HCT116 (cell line): ENCODE data around the gene MYOF. TPM values are rescaled to one million over a fixed set of nuclear protein-coding genes. Genes with fewer than 3 reads are reported as not detected.
A peak's percentile ranks its signal among the peaks of the same experiment; 100 is the strongest.

Experiments used
- ATAC-seq: fragments of 200-7000 bp; cut with Tn5 transposase; 2 replicates; pipeline ENCODE4 v1.9.1; 2020; ENCODE audit warnings: mild to moderate bottlenecking, moderate library complexity
- BruUV-seq: library from RNA; stranded (reverse); fragments of 400-500 nt; replicated peaks from 2 replicates; lab custom pipeline; 2021; lab: Mats Ljungman, UMichigan
- CTCF ChIA-PET: fragments of 300-600 bp; sonication (Branson Sonifier 250); formaldehyde crosslinking; loops from one replicate; lab custom pipeline; 2021; ENCODE audit warnings: antibody characterized with exemption; lab: Charles Lee
- POLR2A ChIA-PET: fragments of 300-600, 350-600 bp; sonication (Branson Sonifier 250); formaldehyde crosslinking; loops from one replicate; lab custom pipeline; 2021; ENCODE audit warnings: antibody characterized with exemption; lab: Charles Lee
- RAD21 ChIA-PET, 2 experiments: fragments of 300-600 bp; sonication (Branson Sonifier 250); formaldehyde crosslinking; loops; one replicate each; lab custom pipeline; 2023; ENCODE audit warnings: low total read pairs in 2 of 2; ENCODE audit not compliant: uncharacterized antibody in 2 of 2, unreplicated experiment in 2 of 2, low non-redundant PET in 1 of 2; lab: Charles Lee
- DNase-seq: peaks from one replicate; pipeline ENCODE4 v3.0.0-alpha.2; 2010; ENCODE audit warnings: low read depth, low spot score
- H2AFZ ChIP-seq: fragments of 200-600 bp; shearing (Covaris generic), sonication (generic); 2 replicates; pipeline ENCODE4 v1.6.1; 2017; ENCODE audit warnings: low read depth, mixed run types, mixed read lengths, antibody characterized with exemption, low read length; ENCODE audit not compliant: poor library complexity, severe bottlenecking
- H3K27ac ChIP-seq: 2 replicates; pipeline ENCODE4 v1.5.1; 2012; ENCODE audit warnings: low read depth, low read length
- H3K27me3 ChIP-seq: fragments of 200-600 bp; sonication (generic); 2 replicates; pipeline ENCODE4 v1.6.1; 2016; ENCODE audit warnings: mixed run types, low read length, mixed read lengths; ENCODE audit not compliant: insufficient read depth
- H3K36me3 ChIP-seq, 2 experiments: fragments of 200-500 bp in 1 of 2; fragments of 200-600 bp in 1 of 2; sonication (Bioruptor generic) in 1 of 2; sonication (generic) in 1 of 2; 2 replicates each; pipeline versions ENCODE4 v1.5.1 to v1.6.1; 2014 to 2016; ENCODE audit warnings: low read length in 2 of 2, inconsistent platforms in 1 of 2, mixed read lengths in 1 of 2, mixed run types in 1 of 2; ENCODE audit not compliant: insufficient read depth in 2 of 2, control insufficient read depth in 1 of 2
- H3K4me1 ChIP-seq, 2 experiments: fragments of 200-600 bp in 1 of 2; sonication (generic) in 1 of 2; 2 replicates each; pipeline versions ENCODE4 v1.5.1 to v1.6.1; 2012 to 2017; ENCODE audit warnings: low read length in 2 of 2, inconsistent platforms in 1 of 2, mild to moderate bottlenecking in 1 of 2, mixed read lengths in 1 of 2, mixed run types in 1 of 2, moderate library complexity in 1 of 2; ENCODE audit not compliant: insufficient read depth in 2 of 2, control insufficient read depth in 1 of 2
- H3K4me2 ChIP-seq: fragments of 200-600 bp; sonication (generic); 2 replicates; pipeline ENCODE4 v1.6.1; 2017; ENCODE audit warnings: mixed run types, low read length, mixed read lengths
- H3K4me3 ChIP-seq, 2 experiments: fragments of 200-600 bp in 1 of 2; sonication (generic) in 1 of 2; replicated peaks in 1 of 2; 2 replicates each; pipeline ENCODE4 v1.5.1; 2011 to 2016; ENCODE audit warnings: low read length in 2 of 2, control low read depth in 1 of 2, low read depth in 1 of 2, mild to moderate bottlenecking in 1 of 2, mixed read lengths in 1 of 2, mixed run types in 1 of 2
- H3K79me2 ChIP-seq: fragments of 200-600 bp; sonication (generic); 2 replicates; pipeline ENCODE4 v1.6.1; 2017; ENCODE audit warnings: mild to moderate bottlenecking, mixed run types, low read length, moderate library complexity, mixed read lengths; ENCODE audit not compliant: insufficient read depth
- H3K9ac ChIP-seq: fragments of 200-600 bp; sonication (generic); 2 replicates; pipeline ENCODE4 v1.6.1; 2016; ENCODE audit warnings: low read length, mixed read lengths
- H3K9me2 ChIP-seq: fragments of 200-600 bp; sonication (generic), shearing (Covaris generic); 2 replicates; pipeline ENCODE4 v1.6.1; 2017; ENCODE audit warnings: mixed run types, mild to moderate bottlenecking, moderate library complexity; ENCODE audit not compliant: insufficient read depth
- H3K9me3 ChIP-seq, 2 experiments: fragments of 200-500 bp in 1 of 2; fragments of 200-600 bp in 1 of 2; sonication (Bioruptor generic) in 1 of 2; sonication (generic) in 1 of 2; 2 replicates each; pipeline ENCODE4 v1.6.1; 2014 to 2017; ENCODE audit warnings: low read length in 2 of 2, mixed read lengths in 2 of 2, inconsistent platforms in 1 of 2, low read depth in 1 of 2, mild to moderate bottlenecking in 1 of 2, mixed run types in 1 of 2, moderate library complexity in 1 of 2; ENCODE audit not compliant: control insufficient read depth in 1 of 2, insufficient read depth in 1 of 2
- H4K20me1 ChIP-seq: fragments of 200-600 bp; sonication (generic), shearing (Covaris generic); 2 replicates; pipeline ENCODE4 v1.6.1; 2017; ENCODE audit warnings: mixed run types, mild to moderate bottlenecking, moderate library complexity; ENCODE audit not compliant: insufficient read depth
- ATF3 ChIP-seq: IDR thresholded peaks from 2 replicates; pipeline ENCODE4 v1.6.1; 2012
- CBX3 ChIP-seq: IDR thresholded peaks from 2 replicates; pipeline ENCODE4 v1.6.1; 2012; ENCODE audit warnings: low read depth
- CEBPB ChIP-seq: IDR thresholded peaks from 2 replicates; pipeline ENCODE4 v1.6.1; 2012; ENCODE audit warnings: low read depth
- EGR1 ChIP-seq: IDR thresholded peaks from 2 replicates; pipeline ENCODE4 v1.6.1; 2012; ENCODE audit warnings: low read depth
- ELF1 ChIP-seq: IDR thresholded peaks from 2 replicates; pipeline ENCODE4 v1.6.1; 2012; ENCODE audit warnings: low read depth, borderline replicate concordance
- EZH2phosphoT487 ChIP-seq: fragments of 200-600 bp; IDR thresholded peaks from 2 replicates; pipeline ENCODE4 v1.6.1; 2018; ENCODE audit warnings: antibody characterized with exemption, borderline replicate concordance
- MAX ChIP-seq: IDR thresholded peaks from 2 replicates; pipeline ENCODE4 v1.6.1; 2012
- POLR2A ChIP-seq: IDR thresholded peaks from 2 replicates; pipeline ENCODE4 v1.7.0; 2011; ENCODE audit warnings: borderline replicate concordance; ENCODE audit not compliant: insufficient read depth, insufficient read length; ENCODE audit errors: extremely low read depth
- POLR2AphosphoS5 ChIP-seq: IDR thresholded peaks from 2 replicates; pipeline ENCODE4 v1.6.1; 2011; ENCODE audit warnings: mild to moderate bottlenecking, low read depth, low read length, moderate library complexity
- RAD21 ChIP-seq: IDR thresholded peaks from 2 replicates; pipeline ENCODE4 v1.6.1; 2012; ENCODE audit warnings: low read depth, mild to moderate bottlenecking
- REST ChIP-seq: IDR thresholded peaks from 2 replicates; pipeline ENCODE4 v1.6.1; 2012; ENCODE audit warnings: low read depth
- SP1 ChIP-seq: IDR thresholded peaks from 2 replicates; pipeline ENCODE4 v1.6.1; 2012; ENCODE audit warnings: low read depth
- SRF ChIP-seq: IDR thresholded peaks from 2 replicates; pipeline ENCODE4 v1.6.1; 2012; ENCODE audit warnings: low read depth
- TCF7L2 ChIP-seq: IDR thresholded peaks from 2 replicates; pipeline ENCODE4 v1.7.0; 2011; ENCODE audit warnings: borderline replicate concordance, inconsistent platforms; ENCODE audit not compliant: insufficient read depth, insufficient read length; ENCODE audit errors: extremely low read depth
- YY1 ChIP-seq: IDR thresholded peaks from 2 replicates; pipeline ENCODE4 v1.6.1; 2011; ENCODE audit warnings: low read length, low read depth, moderate library complexity, mild to moderate bottlenecking; ENCODE audit not compliant: insufficient replicate concordance; ENCODE audit errors: extremely low read depth
- ZBTB33 ChIP-seq: IDR thresholded peaks from 2 replicates; pipeline ENCODE4 v1.6.1; 2011; ENCODE audit warnings: mild to moderate bottlenecking, low read length, moderate library complexity; ENCODE audit not compliant: insufficient replicate concordance; ENCODE audit errors: extremely low read depth
- ZNF274 ChIP-seq: fragments of 200-500 bp; sonication (Bioruptor generic); IDR thresholded peaks from 2 replicates; pipeline ENCODE4 v1.6.1; 2014; ENCODE audit warnings: mild to moderate bottlenecking, low read depth, low read length, inconsistent platforms
- intact Hi-C: fragments of 100-400 bp; cut with micrococcal nuclease; formaldehyde crosslinking; loops from 2 replicates; pipeline ENCODE4 v1.10.0; 2022
- total RNA-seq: library from RNA; stranded (reverse); gene quantifications from one replicate; pipeline ENCODE4 v1.2.1, GENCODE V29; 2021; ENCODE audit not compliant: unreplicated experiment

The MYOF gene
- total RNA-seq, 1 experiment from 2014 or later = 250 TPM

GRCh38 chr10:93462371-93462770 lies 19.8 kb downstream of the MYOF start:
- Histone ChIP-seq H3K9me2 (no peaks in the 10 kb centered on the region), H3K27me3 (no peaks in the 10 kb centered on the region), H4K20me1 (no peaks in the 10 kb centered on the region), H3K27ac (peak overlapping the region; percentile 98), H3K36me3 (peaks cover 0 to 15% of the 10 kb centered on the region in 2 experiments; a peak in 1 of 4 replicates), H3K9me3 (no peaks in the 10 kb centered on the region), H3K4me3 (no peak overlapping the region), H2AFZ (no peak overlapping the region), H3K79me2 (peaks cover 95% of the 10 kb centered on the region), H3K9ac (peak overlapping the region; percentile 65), H3K4me1 (peaks cover 89 to 95% of the 10 kb centered on the region in 2 experiments), H3K4me2 (peak overlapping the region; percentile 76)
- POLR2A ChIA-PET = interaction anchor here (0.7 to 3.2 kb wide), 9 partner anchors 9 to 82 kb away, joined by 3 to 19 read pairs (median 5); no protein-coding TSS in a partner anchor
- TF ChIP-seq ZNF274 (no peak), ELF1 (no peak), YY1 (no peak), SRF (no peak), EGR1 (no peak), CBX3 (no peak), MAX (no peak), POLR2AphosphoS5 (no peak), TCF7L2 (no peak), EZH2phosphoT487 (no peak), SP1 (no peak), RAD21 (no peak), POLR2A (no peak), REST (no peak), ZBTB33 (no peak), CEBPB (no peak), ATF3 (no peak)
- intact Hi-C loops = no loop called here
- TSS peak; percentile 30 for BruUV-seq
- CTCF ChIA-PET = interaction anchor here (1.1 to 2.6 kb wide), 3 partner anchors 20 to 86 kb away, joined by 3 to 13 read pairs (median 6); partner anchors contain the start of gene MYOF
- no peak for ATAC-seq
- RAD21 ChIA-PET = interaction anchor here in 1 of 2 experiments (1.0 to 1.2 kb wide), 3 partner anchors 20 to 86 kb away, joined by 3 read pairs; partner anchors contain the start of gene MYOF
- DNase-seq = no peak
